T-helper 9 cell (primary cell): Measurements from ENCODE around the gene BCL2.

Experiments used
- DNase-seq: peaks from one replicate; pipeline ENCODE4 v3.0.0-alpha.2; 2020

The BCL2 gene

DNA sequence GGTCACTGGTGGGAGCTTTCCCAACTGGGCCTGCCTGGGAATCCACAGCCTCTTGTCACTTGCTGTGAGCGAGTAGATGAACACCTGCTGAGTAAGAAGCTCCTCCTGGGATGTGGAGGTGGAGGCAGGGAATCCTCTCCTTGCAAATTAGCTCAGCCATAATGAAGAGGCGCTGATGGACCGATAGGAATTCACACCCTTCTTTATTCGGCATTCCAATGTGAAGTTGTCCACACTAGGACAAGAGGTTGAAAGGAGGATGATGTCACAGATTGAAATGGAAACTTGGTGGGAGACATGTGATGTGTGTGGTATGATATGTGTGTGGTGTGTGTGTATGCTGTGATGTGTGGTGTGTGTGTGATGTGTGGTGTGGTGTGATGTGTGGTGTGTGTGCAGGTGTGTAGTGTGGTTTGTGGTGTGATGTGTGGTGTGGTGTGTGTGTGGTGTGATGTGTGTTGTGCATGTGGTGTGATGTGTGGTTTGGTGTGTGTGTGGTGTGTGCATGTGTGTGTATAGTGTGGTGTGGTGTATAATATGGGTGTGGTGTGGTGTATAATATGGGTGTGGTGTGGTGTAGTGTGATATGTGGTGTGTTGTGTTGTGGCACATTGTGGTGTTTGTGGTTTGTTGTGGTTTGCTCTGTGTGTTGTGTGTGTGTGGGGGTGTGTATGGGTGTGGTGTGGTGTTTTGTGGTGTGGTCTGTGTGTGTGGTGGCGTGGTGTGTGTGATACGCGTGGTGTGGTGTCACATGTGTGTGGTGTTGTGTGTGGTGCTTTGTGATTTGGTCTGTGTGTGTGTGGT is 216.4 kb downstream of the BCL2 start:
- DNase-seq = no peak

DNA sequence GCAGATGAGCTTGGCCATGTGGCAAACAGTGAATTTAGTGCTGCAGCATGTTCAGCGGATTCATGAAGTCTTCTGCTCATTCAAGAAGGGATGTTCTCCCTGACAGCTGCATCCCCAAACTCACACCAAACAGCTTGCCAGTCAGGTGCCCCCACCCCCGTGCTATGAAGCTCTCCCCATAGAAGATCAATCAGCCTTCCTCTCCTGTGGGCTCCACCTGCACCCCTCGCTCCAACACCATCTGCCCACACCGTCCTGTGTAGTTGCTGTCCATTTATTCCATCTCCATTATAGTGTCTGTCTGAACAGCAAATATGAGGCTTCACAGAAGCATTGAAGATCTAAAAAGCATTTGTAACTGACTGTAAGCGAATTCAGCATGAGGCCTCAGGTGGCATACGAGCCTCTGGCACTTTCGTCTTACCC is 218.9 kb downstream of the BCL2 start:
- DNase-seq = no peak

DNA sequence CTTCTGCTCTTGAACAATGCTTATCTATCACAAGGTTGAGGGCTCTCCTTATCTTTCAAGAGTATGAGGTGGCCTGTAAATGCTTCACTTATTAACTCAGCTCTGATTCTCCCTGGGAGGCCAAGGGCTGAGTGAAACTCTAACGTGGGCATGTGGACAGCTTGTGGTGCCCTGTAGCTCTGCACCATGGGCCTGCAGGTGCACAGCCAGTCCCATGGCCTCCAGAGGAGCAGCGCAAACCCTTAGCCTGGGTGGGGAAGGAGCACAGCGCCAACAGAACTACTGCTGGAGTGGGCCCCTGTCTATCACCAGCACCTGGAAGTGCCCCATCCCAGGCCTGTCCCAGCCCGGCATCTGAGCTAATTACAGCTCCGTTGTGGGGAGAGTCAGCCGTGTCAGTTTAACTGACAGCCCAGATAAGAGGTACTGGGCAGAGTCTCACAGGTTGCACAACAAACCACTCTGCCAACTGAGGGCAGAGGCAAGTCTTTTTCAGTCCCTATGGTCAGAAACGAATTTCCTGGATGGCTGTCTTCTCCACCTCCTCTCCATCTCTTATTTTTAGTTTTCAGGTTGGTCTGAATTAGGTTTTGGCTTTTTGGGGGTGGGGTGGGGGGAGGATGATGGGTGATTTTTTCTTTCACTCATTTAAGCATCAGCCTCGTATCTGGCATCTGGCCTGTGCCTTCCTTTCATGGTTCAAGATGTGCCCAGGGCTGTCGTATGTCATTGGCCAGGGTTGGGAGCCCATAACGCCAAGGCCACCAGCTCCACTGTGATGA is 219.5 kb downstream of the BCL2 start:
- no peak for DNase-seq

DNA sequence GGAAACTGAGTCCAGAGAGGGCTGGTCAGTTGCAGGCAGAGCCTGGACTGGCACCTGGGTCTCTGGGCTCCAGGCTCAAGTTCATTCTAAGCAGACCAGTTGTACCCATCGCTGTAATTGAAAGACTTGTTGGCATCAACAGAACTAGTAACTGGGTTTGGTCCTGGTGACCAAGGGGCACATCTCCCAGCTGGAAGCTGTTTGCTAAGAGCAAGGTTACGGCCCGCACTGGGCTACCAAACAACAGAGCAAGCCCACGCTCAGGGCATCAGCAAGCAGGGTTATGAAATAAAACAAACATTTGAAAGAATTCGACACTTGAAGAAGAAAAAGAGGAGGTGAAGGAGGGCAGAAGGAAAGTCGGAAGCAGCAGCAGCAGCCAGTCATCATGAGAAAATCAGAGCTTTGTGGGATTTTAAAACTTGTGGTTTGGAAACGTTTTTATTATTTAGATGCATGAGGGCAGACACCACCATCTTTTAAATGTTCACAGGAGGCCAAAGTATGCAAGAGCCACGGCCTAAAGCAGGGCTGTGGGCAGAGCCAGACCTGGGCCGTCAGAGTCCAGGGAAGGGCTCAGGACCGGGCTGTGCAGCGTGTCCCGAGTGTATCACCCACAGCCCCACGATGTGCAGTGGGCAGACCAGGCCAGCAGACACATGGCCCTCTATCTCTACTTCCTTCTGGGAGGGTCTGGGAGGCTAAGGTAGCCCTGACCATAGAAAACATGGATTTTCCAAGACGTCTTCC is 220.3 kb downstream of the BCL2 start:
- DNase-seq = no peak

DNA sequence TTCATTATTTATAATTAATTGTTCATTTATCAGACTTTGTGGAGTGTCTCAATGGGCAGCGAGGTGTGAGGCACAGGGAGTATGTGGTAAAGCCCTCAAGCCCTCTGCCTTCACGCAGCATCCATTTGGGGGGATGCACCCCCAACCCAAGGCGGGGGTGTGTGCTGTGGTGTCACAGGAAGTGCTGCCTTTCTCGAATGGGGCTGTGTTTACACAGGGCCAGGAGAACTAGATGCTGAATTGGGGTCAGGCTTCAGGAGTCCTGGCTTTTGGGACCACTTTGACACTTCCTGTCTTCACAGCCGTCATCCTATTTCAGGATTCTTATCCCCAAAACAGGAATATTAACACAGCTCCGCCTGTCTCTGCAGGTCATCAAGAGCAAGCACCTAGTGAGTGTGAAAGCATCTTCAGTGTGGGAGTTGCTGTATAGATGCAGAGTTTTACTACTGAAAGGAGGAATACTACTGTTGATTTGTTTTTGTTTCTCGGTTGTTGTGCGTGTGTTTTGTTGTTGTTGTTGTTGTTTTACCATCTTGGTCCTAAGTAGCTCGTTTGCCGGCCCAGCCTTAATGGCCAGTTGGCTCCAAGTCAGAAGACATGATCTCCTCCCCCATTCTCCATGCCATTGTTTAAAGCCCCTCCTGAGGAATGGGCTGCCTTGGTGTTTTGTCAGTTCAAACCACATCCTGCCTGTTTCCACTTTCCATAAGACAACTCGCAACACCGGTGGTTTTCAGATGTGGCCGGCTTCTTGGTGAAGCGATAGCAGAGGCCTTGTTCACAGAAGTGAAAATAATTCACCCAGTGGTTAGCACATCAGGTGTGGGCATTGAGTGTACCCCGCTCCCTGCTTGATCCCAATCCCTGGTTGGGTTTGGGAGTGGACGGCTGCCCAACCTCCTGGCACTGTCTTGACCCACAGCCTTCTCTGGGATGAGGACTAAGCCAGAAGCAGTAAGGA is 221.3 kb downstream of the BCL2 start:
- no peak for DNase-seq

DNA sequence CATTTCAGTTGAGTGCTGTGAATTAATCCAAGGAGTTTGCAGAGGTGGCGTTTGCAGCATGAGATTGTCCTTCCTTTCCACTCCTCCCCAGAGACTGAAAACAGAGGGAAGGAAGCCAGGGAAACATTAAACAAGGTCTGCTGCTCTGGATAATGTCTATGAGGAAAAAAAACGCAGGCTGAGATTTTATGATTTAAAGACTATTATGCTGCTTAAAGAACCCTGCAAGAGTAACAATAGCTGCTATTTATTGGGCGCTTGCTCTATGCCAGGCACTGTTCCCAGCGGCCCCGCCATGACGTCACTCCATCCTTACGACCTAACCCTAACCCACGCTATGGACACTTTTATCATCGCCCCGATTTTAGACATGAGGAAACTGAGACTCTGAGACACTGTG is 222.4 kb downstream of the BCL2 start:
- DNase-seq = no peak

DNA sequence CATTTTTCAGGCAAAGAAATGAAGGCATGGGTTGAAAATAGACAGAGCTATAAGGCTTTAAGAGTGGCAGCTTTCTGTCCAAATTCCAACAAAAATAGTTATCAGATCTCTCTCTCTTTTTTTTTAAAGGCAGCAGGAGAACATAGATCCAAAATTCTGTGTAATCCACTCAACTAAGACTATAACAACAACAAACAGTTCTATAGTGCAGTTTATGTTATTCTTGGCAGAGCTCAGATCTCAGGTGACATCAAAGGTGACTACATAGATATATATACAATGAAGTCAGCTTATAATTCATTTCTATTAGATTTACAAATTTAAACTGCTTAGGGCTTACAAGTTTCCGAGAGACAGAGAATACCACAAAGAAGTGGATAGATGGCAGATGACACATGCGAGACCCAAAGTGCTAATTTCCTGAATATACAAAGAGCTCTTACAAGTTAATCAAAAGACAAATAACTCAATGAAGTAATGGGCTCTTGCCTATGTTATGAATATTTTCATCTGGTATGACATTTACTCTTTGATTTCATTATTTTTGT is 223.2 kb downstream of the BCL2 start:
- DNase-seq = no peak

DNA sequence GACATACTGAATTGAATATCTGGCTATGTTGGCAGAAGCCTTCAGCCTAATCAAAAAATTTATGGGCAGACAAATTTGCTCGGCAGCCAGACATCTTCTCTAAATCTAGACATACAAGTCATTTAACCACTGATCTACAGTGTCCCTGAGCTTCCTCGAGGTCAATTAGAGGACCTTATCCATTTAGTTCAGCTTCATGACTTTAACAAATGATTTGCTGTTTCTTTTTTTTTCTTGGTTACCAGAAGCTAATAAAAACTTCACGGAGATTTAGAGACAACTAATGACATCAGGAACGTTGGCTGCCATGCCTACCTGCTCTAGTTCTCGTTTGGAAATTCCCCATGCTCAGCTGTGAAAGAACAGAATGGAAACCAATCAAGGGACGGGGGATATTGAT is 223.8 kb downstream of the BCL2 start:
- DNase-seq = no peak

DNA sequence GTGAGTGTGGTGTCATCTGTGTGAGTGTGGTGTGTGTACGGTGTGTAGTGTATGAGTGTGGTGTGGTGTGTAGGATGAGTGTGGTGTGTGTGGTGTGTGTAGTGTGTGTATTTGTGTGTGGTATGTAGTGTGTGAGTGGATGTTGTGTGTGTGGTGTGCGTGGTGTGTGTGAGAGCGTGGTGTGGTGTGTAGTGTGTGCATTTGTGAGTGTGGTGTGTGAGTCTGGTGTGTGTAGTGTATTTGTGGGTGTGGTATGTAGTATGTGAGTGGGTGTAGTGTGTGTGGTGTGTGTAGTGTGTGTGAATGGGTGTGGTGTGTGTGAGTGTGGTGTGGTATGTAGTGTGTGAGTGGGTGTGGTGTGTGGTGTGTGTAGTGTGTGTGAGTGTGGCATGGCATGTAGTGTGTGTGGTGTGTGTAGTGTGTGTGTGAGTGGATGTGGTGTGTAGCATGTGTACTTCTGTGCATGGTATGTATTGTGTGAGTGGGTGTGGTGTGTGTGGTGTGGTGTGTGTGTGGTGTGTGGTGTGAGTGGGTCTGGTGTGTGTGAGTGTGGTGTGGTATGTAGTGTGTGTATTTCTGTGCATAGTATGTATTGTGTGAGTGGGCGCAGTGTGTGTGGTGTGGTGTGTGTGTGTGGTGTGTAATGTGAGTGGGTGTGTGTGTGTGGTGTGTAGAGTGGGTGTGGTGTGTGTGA is 227.8 kb downstream of the BCL2 start:
- no peak for DNase-seq

DNA sequence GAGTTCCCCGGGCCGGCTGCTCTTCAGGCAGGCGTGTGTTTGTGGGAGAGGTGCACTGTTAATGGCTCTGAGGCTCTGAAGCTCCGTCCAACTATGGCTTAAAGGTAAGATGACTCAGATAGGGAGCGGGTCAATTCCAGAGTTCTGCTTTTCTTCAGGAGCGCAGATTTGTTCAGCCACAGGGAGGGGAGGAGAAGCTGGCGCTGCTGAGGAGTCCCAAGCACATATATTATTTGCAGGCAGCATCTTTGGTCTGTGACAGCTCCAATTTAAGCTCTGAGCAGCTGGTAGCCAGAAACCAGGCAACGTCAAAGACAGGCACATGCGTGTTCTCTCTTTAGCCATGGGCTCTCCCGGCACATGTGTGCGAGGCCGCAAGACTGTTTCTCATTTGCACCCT is 229.2 kb downstream of the BCL2 start:
- DNase-seq = no peak

DNA sequence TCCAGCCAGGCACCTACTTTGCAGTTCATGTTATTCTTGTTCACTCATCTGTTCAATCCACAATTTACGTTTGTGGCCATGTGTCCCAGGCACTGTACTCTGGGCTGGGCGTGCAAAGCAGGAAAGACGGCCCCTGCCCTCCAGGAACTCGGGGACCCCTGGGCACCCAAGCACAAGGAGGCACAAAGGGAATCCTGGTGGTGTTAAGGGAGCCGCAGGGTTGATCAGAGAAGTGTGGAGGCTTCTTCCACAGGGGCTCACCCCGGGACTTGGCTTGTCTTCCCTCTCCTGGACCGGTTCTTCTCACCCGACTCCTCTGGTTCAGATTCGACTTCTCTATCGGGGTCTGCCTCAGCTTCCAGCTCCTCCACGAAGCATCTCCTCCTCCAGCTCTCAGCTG is 230.5 kb downstream of the BCL2 start:
- no peak for DNase-seq

DNA sequence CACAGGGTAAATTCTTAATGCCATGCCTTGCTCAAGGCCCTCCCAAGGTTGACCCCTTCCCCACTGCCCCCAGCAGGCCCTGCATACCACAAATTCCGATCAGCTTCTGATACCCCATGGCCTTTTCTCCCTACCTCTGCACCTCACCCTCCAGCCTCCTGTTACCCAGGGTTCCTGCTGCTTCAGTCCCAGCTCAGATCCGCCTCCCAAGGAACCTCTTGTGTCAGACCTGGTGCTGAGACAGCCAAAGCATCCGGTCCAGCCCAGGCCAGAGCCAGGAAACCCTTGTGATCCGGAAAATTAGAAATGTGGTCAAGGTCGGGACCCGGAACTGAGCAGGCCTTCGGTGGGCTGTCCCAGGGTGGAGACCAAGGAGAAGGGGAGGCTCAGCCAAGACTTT is 231.3 kb downstream of the BCL2 start:
- no peak for DNase-seq

DNA sequence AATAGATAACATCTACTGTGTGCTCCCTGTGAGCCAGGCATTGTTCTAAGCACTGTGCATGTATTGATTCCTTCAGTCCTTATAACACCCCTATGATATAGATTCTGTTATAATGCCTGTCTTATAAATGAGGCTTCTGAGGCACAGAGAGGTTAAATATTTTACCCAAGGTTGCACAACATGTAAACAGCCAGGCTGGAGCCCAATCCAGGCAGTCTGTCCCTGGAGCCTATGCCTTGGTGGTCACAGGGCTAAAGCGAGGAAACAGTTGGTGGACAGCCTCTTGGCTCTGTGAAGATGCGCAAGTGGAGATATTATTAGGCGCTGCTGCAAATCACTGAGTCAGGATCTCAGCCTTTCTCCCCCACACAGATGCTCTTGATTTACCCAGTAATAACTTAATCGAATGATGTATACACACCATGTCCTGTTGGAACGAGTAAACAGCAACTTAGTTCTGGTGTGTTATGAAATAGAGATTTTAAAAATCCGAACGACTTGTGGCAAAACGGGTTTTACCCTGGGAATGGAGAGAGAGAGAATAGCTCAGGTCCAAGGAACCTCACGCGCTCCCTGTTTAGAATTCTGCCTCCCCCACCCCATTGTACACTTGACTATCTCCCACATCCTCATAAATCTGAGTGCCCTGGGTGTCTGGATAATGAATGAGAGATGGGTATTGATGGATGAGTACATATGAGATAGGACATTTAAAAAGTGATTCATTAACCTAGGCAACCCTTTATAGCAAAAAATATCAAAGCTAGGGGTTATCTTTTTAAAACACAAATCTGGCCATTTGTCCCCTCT is 231.9 kb downstream of the BCL2 start:
- no peak for DNase-seq

DNA sequence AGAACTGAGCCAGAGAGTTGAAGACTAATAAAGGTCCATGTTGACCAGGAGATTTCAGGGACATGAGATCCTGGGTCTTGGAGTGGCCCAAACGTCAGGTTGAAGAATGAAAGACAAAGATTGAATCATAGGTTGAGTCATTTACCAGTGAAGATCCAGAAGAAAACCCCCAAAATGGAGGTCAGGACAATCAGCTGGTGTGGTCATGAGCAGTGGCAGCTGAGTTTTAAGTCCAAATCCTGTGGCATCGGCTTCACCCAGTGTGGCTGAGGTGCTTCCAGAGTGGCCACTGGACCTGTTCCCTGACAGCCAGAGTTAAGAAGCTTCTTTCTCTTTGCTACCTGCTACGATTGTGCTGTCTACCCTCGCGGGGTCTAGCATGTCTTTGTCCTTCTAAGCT is 234.0 kb downstream of the BCL2 start:
- DNase-seq = no peak

DNA sequence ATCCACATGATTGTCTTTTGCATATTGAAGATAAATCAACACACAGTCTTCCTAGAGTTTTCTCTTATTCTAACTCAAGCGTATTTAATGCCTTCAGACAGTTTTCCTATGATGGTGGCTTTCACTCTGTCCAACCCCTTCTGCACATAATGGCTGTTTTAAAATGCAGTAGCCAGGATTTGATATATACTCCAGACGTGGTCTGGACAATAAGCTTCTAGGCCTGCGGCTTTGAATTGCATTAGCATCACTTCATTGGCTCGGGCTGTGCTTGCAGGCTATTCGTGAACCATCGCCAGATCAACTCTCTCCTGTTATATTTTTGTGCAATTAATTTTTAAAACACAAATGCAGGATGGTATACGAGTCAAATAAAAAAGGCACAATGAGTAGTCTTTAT is 235.3 kb downstream of the BCL2 start:
- DNase-seq = no peak

DNA sequence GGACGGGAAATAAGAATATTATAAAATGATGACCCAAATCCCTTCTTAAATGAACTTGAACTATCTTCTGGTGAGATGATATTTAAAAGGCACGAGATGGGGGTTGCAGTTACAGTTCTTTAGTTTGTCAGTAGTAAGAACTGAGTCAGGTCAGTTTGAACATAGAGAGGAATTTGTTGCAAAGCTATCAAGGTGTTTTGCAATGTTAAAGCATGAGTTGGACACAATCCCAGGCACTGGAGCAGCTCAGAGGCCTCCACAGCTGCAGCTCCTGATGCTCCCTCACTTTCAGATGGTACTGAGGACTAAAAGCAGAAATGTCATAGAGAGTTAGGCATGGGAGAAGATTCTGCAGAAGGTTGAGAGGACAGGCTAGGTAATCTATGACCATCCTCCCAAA is 236.0 kb downstream of the BCL2 start:
- DNase-seq = no peak

DNA sequence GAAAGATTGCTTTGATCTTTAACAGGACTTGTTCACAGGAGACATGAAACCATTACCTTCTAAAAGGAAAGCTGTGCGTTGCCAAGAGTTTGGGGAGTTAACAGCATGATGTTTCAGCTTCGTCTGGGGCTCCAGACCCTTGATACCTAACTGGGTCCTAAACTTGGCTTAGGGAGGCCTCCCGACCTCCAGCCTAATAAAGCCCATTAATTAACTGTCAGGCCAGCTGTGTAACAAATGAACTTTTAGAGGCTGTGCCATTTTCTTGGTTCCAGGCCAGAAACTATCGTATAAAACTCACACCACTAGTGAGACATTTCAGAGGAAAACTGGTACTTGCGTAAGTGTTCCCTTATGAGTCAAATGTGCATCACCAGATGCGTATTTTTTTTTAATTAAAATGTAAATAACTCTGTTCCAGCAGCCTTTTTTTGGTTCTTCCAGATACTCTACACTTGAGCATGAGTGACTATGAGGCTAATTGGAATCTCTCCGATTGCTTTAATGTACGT is 236.5 kb downstream of the BCL2 start:
- DNase-seq = no peak

DNA sequence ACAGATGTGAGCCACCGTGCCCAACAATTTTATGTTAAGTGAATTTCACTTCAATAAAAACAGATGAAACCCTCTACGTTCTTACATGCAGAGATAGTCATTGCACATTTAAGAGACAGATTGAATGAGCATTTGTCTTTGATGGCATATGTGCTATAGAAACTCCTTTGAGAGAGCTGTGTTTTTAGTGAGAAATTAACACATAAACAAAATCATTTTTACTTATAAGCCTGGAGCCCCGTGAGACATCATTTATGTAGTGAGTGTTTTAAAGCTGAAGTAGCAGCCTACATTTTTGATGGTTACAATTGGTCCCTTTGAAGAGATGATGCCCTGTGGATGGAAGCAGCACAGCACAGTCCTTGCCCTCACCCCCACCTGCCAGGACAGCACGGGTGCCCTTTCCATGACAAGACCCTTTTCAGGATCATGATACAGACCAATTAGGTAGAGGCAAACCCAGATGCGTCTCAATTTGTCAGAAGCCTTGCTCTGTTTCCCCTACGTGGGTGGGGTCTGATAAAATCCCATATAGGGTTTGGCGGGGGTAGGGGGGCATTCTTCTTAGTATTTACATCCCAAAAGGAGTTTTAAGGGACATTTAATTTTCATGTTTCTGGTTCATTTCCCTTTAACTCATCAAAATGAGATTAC is 237.1 kb downstream of the BCL2 start:
- no peak for DNase-seq

DNA sequence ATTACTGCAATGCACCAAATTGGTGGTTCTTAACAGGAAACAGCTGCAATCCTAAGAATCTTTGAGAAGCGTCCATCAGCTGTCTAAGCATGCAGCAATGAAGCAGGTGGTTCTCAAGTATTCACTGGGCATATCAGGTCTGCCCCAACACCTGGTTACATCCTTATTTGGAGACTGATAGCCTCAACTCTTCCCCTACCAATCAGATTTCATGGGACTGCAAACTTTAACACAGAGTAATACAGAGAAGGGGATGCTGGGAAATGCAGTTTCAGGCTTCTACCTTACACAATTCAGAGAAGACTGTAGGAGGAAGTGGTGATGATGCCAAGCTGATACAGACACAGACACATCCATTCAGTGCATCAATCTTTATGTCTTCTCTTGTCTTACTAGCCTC is 240.5 kb downstream of the BCL2 start:
- DNase-seq = no peak

DNA sequence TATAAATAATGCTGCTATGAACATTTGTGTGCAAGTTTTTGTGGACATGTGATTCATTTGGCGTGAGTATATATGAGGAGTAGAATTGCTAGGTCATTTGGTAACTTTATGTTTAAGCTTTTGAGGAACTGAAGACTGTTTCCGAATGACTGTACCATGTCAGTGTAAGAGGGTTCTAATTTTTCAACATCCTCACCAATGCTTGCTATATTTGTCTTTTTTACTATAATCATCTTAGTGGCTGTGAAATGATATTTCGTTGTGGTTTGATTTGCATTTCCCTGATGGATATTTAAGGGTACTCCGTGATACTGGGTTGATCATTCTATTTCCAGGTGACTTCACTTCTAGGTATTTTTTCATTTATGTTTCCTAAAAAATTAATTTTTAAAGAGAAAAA is 241.1 kb downstream of the BCL2 start:
- no peak for DNase-seq
